ENCODE data around the gene SLC13A3.

Gene SLC13A3

DNA sequence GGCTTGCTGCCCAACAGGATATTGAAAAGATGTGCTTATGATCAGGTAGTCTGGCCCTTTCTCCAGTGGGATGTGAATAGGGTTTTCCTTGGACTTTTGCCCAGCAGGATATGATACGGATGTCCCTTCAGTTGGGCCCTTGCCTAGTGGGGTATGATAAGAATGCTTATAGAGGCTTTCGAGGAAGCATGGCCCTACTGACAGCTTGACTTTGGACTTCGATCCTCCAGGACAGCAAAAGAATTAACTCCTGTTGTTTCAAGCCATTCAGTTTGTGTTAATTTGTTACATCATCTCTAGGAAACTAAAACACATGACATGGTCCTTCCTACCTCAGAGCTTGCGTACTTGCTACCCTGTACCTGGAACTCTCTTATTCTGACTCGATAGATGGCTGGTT, 128.2 kb downstream of the SLC13A3 start:
- no peak for DNase-seq (ENCODE audit: low read depth)

DNA sequence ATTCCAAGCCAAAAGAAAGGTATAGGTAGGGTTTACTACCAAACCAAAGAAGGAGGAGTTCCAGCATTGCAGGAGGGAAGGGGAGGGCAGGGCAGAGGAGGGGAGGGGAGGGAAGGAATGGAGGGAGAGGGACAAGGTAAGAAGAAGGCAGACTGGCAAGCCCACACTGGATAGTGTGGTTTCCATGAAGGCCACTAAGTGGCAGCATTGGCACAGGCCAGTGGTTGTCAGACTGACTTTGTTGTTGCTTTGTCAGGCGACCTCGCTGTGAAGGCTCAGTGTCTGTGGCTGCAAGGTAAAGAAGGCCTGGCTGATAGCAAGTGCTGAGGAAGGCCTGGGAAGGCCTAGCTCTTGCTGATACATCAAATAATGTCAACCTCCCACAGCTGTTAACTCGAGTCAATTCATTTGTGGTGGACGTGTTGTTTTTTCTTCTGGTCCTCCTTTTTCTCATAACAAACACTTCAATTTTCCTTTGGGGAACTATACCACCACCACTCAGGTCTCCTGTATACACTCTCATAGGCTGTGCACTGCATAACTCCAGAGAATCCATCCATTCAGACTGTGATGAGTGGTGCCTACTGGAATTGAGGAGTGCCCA, 130.2 kb downstream of the SLC13A3 start:
- DNase-seq (ENCODE audit: low read depth), result no peak

GRCh38 chr20:46520540-46520939, 130.7 kb downstream of the SLC13A3 start:
- DNase-seq (ENCODE audit: low read depth), result no peak

GRCh38 chr20:46519471-46520068, 131.7 kb downstream of the SLC13A3 start:
- DNase-seq (ENCODE audit: low read depth), result no peak

GRCh38 chr20:46512943-46513844, 138.1 kb downstream of the SLC13A3 start, which contains the start of gene ZNF334:
ZNF334 (minus strand) TSS chr20:46513559; CDS start chr20:46512102, 1,457 bp downstream.
- peak; percentile 13 for DNase-seq (ENCODE audit: low read depth)

- DNase-seq (ENCODE audit: low read depth), result no peak
Observed at GRCh38 chr20:46509523-46509922, 141.7 kb downstream of the SLC13A3 start.
